Natural killer cell (primary cell): ENCODE measurements around the gene PRDX6. TPM values are rescaled to one million over a fixed set of nuclear protein-coding genes. Genes with fewer than 3 reads are reported as not detected.

Experiments used
- ATAC-seq, 3 donors: fragments of 150-1000 bp in 2 of 3; fragments of 200-7000 bp in 1 of 3; cut with Tn5 transposase; 1 replicate in 1 of 3; 2 replicates in 2 of 3; pipeline ENCODE4 v1.10.0; 2021; ENCODE audit warnings: mild to moderate bottlenecking in 2 of 3, moderate library complexity in 2 of 3
- DNase-seq, 2 donors: peaks; one replicate each; pipeline versions ENCODE4 v3.0.0 to v3.0.0-alpha.2; 2013 to 2021; ENCODE audit warnings: mixed read lengths in 1 of 2
- H3K27ac ChIP-seq: one replicate; pipeline ENCODE4 v1.5.1; 2013; ENCODE audit warnings: mild to moderate bottlenecking, low read length
- H3K27me3 ChIP-seq: one replicate; pipeline ENCODE4 v1.6.1; 2013; ENCODE audit warnings: low read length; ENCODE audit not compliant: control insufficient read depth, insufficient read depth
- H3K36me3 ChIP-seq: one replicate; pipeline ENCODE4 v1.6.1; 2013; ENCODE audit warnings: low read length; ENCODE audit not compliant: control insufficient read depth, insufficient read depth
- H3K4me1 ChIP-seq: one replicate; pipeline ENCODE4 v1.6.1; 2013; ENCODE audit warnings: low read length; ENCODE audit not compliant: control insufficient read depth, insufficient read depth
- H3K4me3 ChIP-seq: one replicate; pipeline ENCODE4 v1.5.1; 2013; ENCODE audit warnings: low read length
- H3K9me3 ChIP-seq: one replicate; pipeline ENCODE4 v1.6.1; 2013; ENCODE audit warnings: low read length; ENCODE audit not compliant: control insufficient read depth, insufficient read depth
- H3K27ac Mint-ChIP-seq, 2 donors: one replicate each; pipeline ENCODE4 v1.8.0; 2022; ENCODE audit warnings: mild to moderate bottlenecking in 2 of 2, mixed read lengths in 2 of 2, moderate library complexity in 1 of 2
- H3K27me3 Mint-ChIP-seq, 2 donors: one replicate each; pipeline ENCODE4 v1.8.0; 2022; ENCODE audit warnings: low read depth in 2 of 2, mixed read lengths in 2 of 2
- H3K36me3 Mint-ChIP-seq: one replicate; pipeline ENCODE4 v1.8.0; 2022; ENCODE audit warnings: mixed read lengths
- H3K4me1 Mint-ChIP-seq, 2 donors: one replicate each; pipeline ENCODE4 v1.8.0; 2022; ENCODE audit warnings: mixed read lengths in 2 of 2
- H3K4me3 Mint-ChIP-seq: one replicate; pipeline ENCODE4 v1.8.0; 2022; ENCODE audit warnings: mild to moderate bottlenecking, moderate library complexity, mixed read lengths
- H3K9me3 Mint-ChIP-seq, 2 donors: one replicate each; pipeline ENCODE4 v1.8.0; 2022; ENCODE audit warnings: mixed read lengths in 2 of 2
- CTCF ChIP-seq: fragments of 200-600 bp; IDR thresholded peaks from one replicate; pipeline ENCODE4 v1.8.0; 2022; ENCODE audit warnings: antibody characterized with exemption
- WGBS: methylation state at CpG from one replicate; pipeline ENCODE4 v1.1.7; 2013; ENCODE audit warnings: missing lambda C conversion rate; ENCODE audit not compliant: insufficient coverage; 5-methylcytosine and 5-hydroxymethylcytosine counted together
- intact Hi-C: fragments of 100-400 bp; cut with micrococcal nuclease; formaldehyde crosslinking; loops from one replicate; pipeline ENCODE4 v1.14.2; 2022
- total RNA-seq, 4 donors: library from RNA; stranded (reverse); fragments of 120-200 nt in 1 of 4; gene quantifications; one replicate each; pipeline versions ENCODE4 v1.2.3 to v1.2.4, GENCODE V29; 2013 to 2022

The PRDX6 gene
- total RNA-seq, 3 donors from 2014 or later (not counting 1 experiment from before 2014, with no cell fraction given): 95.2 to 99.9 (median 99.9) TPM

GRCh38 chr1:173445164-173445563 lies 32.0 kb upstream of the PRDX6 start:
- 87% methylated on average over 2 of the region's 2 CpGs for whole genome bisulfite sequencing
- H3K4me3 Mint-ChIP-seq: no peak overlapping the region
- peaks cover 13% of the 10 kb centered on the region for H3K36me3 Mint-ChIP-seq

GRCh38 chr1:173445656-173446055 lies 31.5 kb upstream of the PRDX6 start:
- H3K27me3 ChIP-seq: no peaks in the 10 kb centered on the region
- peaks cover 4% of the 10 kb centered on the region for H3K9me3 ChIP-seq
- no peak overlapping the region for H3K4me3 ChIP-seq
- Mint-ChIP-seq H3K4me3 (no peak overlapping the region), H3K9me3 (no peaks in the 10 kb centered on the region), H3K36me3 (peaks cover 13% of the 10 kb centered on the region), H3K4me1 (peaks cover 25 to 35% of the 10 kb centered on the region in 2 donors), H3K27ac (no peak overlapping the region), H3K27me3 (no peaks in the 10 kb centered on the region)
- no peak overlapping the region for H3K27ac ChIP-seq
- no peaks in the 10 kb centered on the region for H3K4me1 ChIP-seq
- ATAC-seq: no peak
- no peaks in the 10 kb centered on the region for H3K36me3 ChIP-seq
- 94% methylated on average over 3 of the region's 3 CpGs for WGBS
- no peak for TF ChIP-seq CTCF
- no peak for DNase-seq
- intact Hi-C loops: no loop called here

More at GRCh38 chr1:173445164-173445563, 32.0 kb upstream of the PRDX6 start:
- DNase-seq: no peak
- H3K4me3 ChIP-seq: no peak overlapping the region
- no peak overlapping the region for H3K27ac Mint-ChIP-seq
- no peaks in the 10 kb centered on the region for H3K27me3 Mint-ChIP-seq
- no peaks in the 10 kb centered on the region for H3K36me3 ChIP-seq
- H3K27me3 ChIP-seq: no peaks in the 10 kb centered on the region
- H3K9me3 Mint-ChIP-seq: no peaks in the 10 kb centered on the region
- no peak overlapping the region for H3K27ac ChIP-seq
- no peak for TF ChIP-seq CTCF
- no peak for ATAC-seq
- peaks cover 25 to 35% of the 10 kb centered on the region in 2 donors for H3K4me1 Mint-ChIP-seq
- no peaks in the 10 kb centered on the region for H3K4me1 ChIP-seq
- intact Hi-C loops: no loop called here
- H3K9me3 ChIP-seq: peaks cover 4% of the 10 kb centered on the region

- Mint-ChIP-seq H3K4me3 (no peak overlapping the region), H3K27me3 (no peaks in the 10 kb centered on the region), H3K27ac (no peak overlapping the region), H3K9me3 (no peaks in the 10 kb centered on the region), H3K36me3 (peaks cover 13% of the 10 kb centered on the region), H3K4me1 (peaks cover 25 to 35% of the 10 kb centered on the region in 2 donors)
- Histone ChIP-seq H3K36me3 (no peaks in the 10 kb centered on the region), H3K27ac (no peak overlapping the region), H3K27me3 (no peaks in the 10 kb centered on the region), H3K9me3 (peaks cover 4% of the 10 kb centered on the region), H3K4me1 (no peaks in the 10 kb centered on the region), H3K4me3 (no peak overlapping the region)
- DNase-seq (no peak), ATAC-seq (no peak)
- WGBS: 91% methylated on average over 1 of the region's 1 CpG
- no peak for TF ChIP-seq CTCF
- intact Hi-C loops: no loop called here
Observed at GRCh38 chr1:173447224-173447623, 29.9 kb upstream of the PRDX6 start.

- Mint-ChIP-seq H3K27me3 (no peaks in the 10 kb centered on the region), H3K4me3 (no peak overlapping the region), H3K36me3 (peaks cover 13% of the 10 kb centered on the region), H3K9me3 (no peaks in the 10 kb centered on the region), H3K4me1 (peaks cover 20 to 35% of the 10 kb centered on the region in 2 donors), H3K27ac (no peak overlapping the region)
- intact Hi-C loops: no loop called here
- DNase-seq: no peak
- H3K27me3 ChIP-seq: no peaks in the 10 kb centered on the region
- no peak for ATAC-seq
- H3K4me3 ChIP-seq: no peak overlapping the region
- WGBS: 100% methylated on average over 1 of the region's 2 CpGs
- no peaks in the 10 kb centered on the region for H3K36me3 ChIP-seq
- H3K9me3 ChIP-seq: peaks cover 4% of the 10 kb centered on the region
- H3K4me1 ChIP-seq: no peaks in the 10 kb centered on the region
- TF ChIP-seq CTCF: no peak
- H3K27ac ChIP-seq: no peak overlapping the region
Observed at GRCh38 chr1:173448945-173449344, 28.2 kb upstream of the PRDX6 start.
